Measurements from ENCODE around the gene MDP1.
"Not testable (repeated sequence)": the region's sequence is repeated elsewhere in the genome, so short reads cannot be mapped to it uniquely, and the experiment has no call there.

Gene MDP1

GRCh38 chr14:24250354-24250753 is 34.5 kb upstream of the MDP1 start:
- no peak for DNase-seq

- no peak for DNase-seq
Observed at GRCh38 chr14:24249230-24250021, 33.6 kb upstream of the MDP1 start.

- no peak for DNase-seq
Observed at GRCh38 chr14:24247422-24247821, 31.6 kb upstream of the MDP1 start.

DNA sequence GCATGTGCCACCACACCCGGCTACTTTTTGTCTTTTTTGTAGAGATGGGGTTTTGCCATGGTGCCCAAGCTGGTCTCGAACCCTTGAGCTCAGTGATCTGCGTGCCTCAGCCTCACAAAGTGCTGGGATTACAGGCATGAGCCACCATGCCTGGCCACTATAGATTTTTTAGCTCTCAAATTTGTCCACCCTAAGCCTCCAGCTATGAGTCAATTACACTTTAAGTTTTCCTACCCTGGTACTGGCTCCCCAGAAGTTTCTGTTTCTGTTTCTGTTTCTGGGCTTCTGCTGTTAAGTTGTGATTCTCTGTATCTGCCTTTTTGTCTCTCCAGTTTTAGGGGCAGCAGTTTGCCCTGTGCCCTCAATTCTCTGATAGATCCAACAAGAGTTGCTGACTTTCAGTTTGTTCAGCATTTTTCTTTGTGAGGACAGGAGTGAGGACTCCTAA is 30.9 kb upstream of the MDP1 start:
- no peak for DNase-seq

- DNase-seq: not testable (repeated sequence)
Observed at GRCh38 chr14:24245350-24245749, 29.5 kb upstream of the MDP1 start.

DNA sequence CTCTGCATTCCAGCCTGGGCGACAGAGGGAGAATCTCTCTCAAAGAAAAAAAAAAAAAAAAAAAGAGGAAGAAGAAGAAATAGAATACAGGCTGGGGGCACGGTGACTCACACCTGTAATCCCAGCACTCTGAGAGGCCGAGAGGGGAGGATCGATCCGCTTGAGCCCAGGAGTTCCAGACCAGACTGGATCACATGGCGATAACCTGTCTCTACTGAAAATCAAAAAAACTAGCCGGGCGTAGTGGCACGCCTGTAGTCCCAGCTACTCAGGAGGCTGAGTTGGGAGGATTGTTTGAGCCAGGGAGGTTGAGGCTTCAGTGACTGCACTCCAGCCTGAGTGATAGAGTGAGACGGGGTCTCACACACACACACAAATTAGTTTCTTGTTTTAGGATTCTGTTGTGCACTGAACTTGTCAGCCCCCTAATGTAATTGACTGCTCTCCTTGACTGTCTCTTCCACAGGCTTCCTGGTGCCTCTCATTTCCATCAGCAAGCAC is 27.5 kb upstream of the MDP1 start:
- peak; percentile 49 for DNase-seq

- peak; percentile 93 for DNase-seq
Observed at GRCh38 chr14:24241829-24242443, 26.1 kb upstream of the MDP1 start.

DNA sequence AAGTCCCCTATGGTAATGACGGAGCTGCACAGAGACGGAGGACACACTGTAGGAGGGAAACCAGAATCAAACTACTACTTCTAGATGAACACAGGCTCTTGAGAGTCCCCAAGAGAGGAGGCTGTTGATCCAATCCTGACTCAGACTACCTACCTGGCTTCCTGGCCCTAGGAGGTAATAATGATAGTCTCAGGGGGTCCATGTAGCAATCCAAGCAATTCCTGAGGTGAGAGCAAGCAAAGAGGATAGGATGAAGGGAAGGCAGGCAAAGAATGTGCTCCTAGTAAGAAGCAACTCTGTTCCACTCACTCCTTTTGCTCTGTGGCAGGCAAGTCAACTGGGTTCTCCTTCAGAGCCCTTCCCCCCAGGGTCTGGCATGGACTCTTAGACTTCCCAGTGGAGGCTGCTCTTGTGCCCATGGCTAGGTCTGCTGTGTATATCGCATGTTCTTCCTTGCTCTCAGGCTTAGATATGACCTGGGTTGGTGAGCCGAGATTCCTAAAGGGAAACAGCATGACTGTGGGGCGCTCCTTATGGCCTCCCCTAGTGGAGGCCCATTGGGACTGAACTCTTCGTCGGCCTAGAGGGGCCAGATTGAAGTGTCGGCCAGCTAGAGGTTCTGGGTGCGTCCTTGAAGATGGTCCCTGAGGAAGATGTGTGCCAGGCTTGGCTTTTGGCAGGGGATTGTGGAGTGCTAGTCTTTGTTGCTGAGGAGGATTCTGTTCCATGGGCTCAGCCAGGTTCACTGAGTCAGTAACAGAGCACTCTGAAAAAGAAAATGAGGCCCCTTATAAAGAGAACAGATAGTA is 24.4 kb upstream of the MDP1 start:
- no peak for DNase-seq

DNA sequence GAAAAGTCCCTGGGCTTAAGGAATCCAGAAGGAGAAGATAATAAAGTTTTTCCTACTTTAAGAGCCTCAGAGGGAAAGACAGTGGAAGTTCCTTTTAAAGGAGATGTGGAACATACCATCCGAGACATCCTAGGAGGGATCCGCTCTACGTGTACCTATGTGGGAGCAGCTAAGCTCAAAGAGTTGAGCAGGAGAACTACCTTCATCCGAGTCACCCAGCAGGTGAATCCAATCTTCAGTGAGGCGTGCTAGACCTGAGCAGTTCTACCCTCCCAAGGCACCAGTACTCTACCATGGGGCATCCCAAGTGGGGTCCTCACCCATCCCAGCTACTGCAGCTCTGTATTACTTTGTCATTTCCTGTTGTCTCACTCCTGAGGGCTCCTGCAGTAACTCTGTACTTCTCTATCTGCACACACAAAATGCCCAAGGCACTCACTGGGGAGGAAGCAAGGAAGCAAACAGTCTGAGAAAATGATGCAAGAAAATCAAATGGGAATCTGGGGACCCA is 22.7 kb upstream of the MDP1 start:
- no peak for DNase-seq

DNA sequence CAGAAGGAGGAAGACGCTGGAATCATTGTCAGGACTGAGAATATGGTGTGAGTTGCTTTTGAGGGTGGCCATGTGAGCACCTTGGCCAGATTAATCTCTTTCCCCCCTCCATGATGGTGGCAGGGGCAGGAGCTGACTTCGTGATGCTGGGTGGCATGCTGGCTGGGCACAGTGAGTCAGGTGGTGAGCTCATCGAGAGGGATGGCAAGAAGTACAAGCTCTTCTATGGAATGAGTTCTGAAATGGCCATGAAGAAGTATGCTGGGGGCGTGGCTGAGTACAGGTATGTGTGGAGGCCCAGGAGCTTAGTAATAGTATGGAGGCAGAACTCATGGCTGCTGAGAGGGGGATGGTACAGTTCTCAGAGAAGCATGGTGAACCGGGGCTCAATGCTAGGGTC is 22.3 kb upstream of the MDP1 start:
- no peak for DNase-seq

DNA sequence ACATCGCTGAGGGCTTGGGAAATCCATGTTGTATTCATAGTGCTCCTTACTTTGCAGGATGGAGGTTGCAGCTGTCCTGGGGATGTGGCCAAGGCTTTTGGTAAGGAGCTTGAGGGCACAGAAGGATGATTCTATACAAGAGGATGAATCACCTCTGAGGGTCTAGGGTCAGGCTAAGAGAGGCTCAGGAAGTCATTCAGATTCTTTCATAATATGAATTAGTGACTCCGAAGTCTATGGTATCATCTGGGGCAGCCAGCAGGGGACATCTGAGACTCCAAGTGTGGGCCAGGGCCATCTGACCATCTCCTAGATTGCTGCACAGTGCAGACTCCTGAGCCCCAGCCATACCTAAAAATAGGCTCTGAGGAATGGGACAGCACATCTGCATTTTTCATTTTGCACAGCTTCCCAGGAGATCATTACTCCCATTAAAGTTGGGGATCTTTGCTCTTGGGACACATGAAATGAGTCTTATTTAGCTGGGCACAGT is 21.6 kb upstream of the MDP1 start:
- no peak for DNase-seq

GRCh38 chr14:24236689-24237462 is 21.0 kb upstream of the MDP1 start:
- DNase-seq: no peak

GRCh38 chr14:24235804-24236688 is 20.2 kb upstream of the MDP1 start:
- DNase-seq: no peak

DNA sequence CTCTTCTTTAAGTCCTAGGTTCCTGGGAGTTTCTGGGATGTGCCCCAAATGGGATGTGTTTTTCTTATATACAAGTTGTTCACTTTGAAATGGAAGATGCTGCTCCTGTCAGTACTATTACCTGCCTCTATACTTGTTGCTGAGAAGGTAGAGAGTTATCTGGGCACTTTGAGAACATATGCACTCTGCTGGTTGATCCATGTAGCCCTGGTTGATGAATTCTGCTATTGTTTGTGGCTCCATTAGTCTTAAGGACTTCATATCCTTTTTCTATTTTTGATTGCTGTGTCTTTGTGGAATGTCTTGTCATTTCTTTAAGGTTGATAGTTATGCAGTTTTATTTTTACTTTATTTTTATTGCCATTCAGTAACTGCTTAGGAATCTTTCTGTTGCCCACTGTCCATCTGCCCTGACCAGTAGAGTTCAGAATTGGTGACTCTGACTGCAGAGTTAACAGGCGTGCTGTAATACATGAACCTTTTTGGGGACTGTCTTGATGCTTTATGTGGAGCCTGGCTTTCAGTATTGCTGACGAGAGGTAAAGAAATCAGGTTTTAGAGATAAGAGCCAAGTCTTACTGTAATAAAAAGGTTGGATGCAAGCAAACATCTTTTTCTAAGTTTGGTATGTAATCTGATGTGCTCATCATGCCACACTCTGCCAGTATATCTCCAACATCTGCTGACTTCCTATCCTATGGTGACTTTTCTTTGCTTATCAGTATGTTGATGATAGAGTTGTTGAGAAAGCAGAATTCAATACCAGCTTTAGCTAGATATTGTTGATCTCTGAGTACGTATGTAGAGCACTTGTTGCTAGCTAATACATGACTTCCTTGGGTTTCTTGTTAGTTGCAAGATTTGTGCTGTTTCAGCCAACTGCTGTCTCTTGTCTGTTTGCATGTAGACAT is 18.5 kb upstream of the MDP1 start:
- no peak for DNase-seq

GRCh38 chr14:24233538-24233866 is 17.6 kb upstream of the MDP1 start:
- peak; percentile 10 for DNase-seq

DNA sequence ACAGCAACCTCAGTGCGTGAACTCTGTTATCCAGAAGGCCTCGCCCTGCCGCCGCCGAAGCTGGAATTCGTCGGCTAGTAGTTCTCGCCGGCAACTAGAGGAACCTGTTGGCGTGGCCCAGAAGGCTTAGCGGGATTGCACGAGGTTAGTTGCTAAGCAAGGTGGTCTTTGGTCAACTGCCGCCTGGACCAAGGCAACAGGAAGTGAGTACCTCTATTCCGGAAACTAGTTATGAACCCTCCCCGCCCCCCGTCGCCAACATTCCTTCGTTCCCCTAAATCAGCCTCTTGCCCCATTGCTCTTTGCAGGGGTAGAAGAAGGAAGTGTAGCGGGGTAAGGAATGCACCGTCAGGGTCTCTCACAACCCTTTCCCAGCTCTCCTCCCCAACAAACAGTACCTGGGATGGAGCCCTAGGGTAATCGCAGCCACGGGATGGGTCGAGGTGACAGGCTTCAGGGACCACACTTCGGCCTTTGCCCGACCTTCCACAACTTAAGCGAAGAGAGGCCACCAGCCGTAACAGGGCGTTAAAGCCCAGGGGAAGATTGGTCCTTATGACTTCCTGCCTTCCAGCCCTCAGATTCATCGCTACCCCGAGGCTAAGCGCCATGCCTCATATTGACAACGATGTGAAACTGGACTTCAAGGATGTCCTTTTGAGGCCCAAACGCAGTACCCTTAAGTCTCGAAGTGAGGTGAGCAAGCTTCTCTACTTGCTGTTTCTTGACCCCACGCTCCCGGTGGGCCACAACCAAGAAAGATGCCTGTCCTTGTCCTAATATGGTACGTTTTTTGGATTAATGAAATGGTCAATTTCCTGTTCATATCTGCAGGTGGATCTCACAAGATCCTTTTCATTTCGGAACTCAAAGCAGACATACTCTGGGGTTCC is 17.0 kb upstream of the MDP1 start, which contains the start of gene GMPR2:
Gene GMPR2, plus strand, starts transcription at position 285 of the 893 bp plus-strand sequence. Its CDS starts 325 bp downstream, at position 610.
- peak; percentile 78 for DNase-seq

DNA sequence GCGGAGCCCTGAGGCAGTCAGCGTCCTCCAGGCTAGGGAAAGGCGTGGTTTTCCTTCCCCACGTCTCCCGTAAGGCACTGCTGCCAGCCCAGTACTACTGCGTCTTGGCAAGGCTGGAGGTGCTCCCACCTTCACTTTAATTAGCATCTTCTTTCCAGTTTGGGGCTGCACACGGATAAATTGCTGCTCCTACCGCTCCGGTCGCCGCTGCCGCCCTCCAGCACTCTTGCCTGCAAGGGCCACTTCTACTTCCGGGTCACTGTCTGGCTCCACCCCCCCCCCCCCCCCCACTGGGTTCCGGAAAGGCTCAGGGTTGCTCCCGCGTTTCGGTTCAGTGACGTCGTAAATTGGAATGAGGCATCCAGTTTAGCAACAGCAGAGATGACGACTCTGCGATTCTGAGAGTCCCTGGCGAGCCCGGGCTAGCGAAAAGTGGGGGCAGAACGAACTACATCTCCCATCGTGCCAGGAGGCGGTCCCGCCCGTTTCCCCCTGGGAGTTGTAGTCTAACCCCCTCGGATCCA is 16.3 kb upstream of the MDP1 start, which contains the start of gene NEDD8:
Gene NEDD8, minus strand, starts transcription at position 247 of the 524 bp plus-strand sequence. Its CDS starts 100 bp downstream, at position 147.
- DNase-seq: peak; percentile 84
